HCT116 (cell line): Measurements from ENCODE around the gene MTFR1L. TPM values are rescaled to one million over a fixed set of nuclear protein-coding genes. Genes with fewer than 3 reads are reported as not detected.

Source experiments
- ATAC-seq: fragments of 200-7000 bp; cut with Tn5 transposase; 2 replicates; pipeline ENCODE4 v1.9.1; 2020; ENCODE audit warnings: mild to moderate bottlenecking, moderate library complexity
- BruUV-seq: library from RNA; stranded (reverse); fragments of 400-500 nt; replicated peaks from 2 replicates; lab custom pipeline; 2021; lab: Mats Ljungman, UMichigan
- CTCF ChIA-PET: fragments of 300-600 bp; sonication (Branson Sonifier 250); formaldehyde crosslinking; loops from one replicate; lab custom pipeline; 2021; ENCODE audit warnings: antibody characterized with exemption; lab: Charles Lee
- POLR2A ChIA-PET: fragments of 300-600, 350-600 bp; sonication (Branson Sonifier 250); formaldehyde crosslinking; loops from one replicate; lab custom pipeline; 2021; ENCODE audit warnings: antibody characterized with exemption; lab: Charles Lee
- RAD21 ChIA-PET, 2 experiments: fragments of 300-600 bp; sonication (Branson Sonifier 250); formaldehyde crosslinking; loops; one replicate each; lab custom pipeline; 2023; ENCODE audit warnings: low total read pairs in 2 of 2; ENCODE audit not compliant: uncharacterized antibody in 2 of 2, unreplicated experiment in 2 of 2, low non-redundant PET in 1 of 2; lab: Charles Lee
- DNase-seq: peaks from one replicate; pipeline ENCODE4 v3.0.0-alpha.2; 2010; ENCODE audit warnings: low read depth, low spot score
- H2AFZ ChIP-seq: fragments of 200-600 bp; shearing (Covaris generic), sonication (generic); 2 replicates; pipeline ENCODE4 v1.6.1; 2017; ENCODE audit warnings: low read depth, mixed run types, mixed read lengths, antibody characterized with exemption, low read length; ENCODE audit not compliant: poor library complexity, severe bottlenecking
- H3K27ac ChIP-seq: 2 replicates; pipeline ENCODE4 v1.5.1; 2012; ENCODE audit warnings: low read depth, low read length
- H3K27me3 ChIP-seq: fragments of 200-600 bp; sonication (generic); 2 replicates; pipeline ENCODE4 v1.6.1; 2016; ENCODE audit warnings: mixed run types, low read length, mixed read lengths; ENCODE audit not compliant: insufficient read depth
- H3K36me3 ChIP-seq, 2 experiments: fragments of 200-500 bp in 1 of 2; fragments of 200-600 bp in 1 of 2; sonication (Bioruptor generic) in 1 of 2; sonication (generic) in 1 of 2; 2 replicates each; pipeline versions ENCODE4 v1.5.1 to v1.6.1; 2014 to 2016; ENCODE audit warnings: low read length in 2 of 2, inconsistent platforms in 1 of 2, mixed read lengths in 1 of 2, mixed run types in 1 of 2; ENCODE audit not compliant: insufficient read depth in 2 of 2, control insufficient read depth in 1 of 2
- H3K4me1 ChIP-seq, 2 experiments: fragments of 200-600 bp in 1 of 2; sonication (generic) in 1 of 2; 2 replicates each; pipeline versions ENCODE4 v1.5.1 to v1.6.1; 2012 to 2017; ENCODE audit warnings: low read length in 2 of 2, inconsistent platforms in 1 of 2, mild to moderate bottlenecking in 1 of 2, mixed read lengths in 1 of 2, mixed run types in 1 of 2, moderate library complexity in 1 of 2; ENCODE audit not compliant: insufficient read depth in 2 of 2, control insufficient read depth in 1 of 2
- H3K4me2 ChIP-seq: fragments of 200-600 bp; sonication (generic); 2 replicates; pipeline ENCODE4 v1.6.1; 2017; ENCODE audit warnings: mixed run types, low read length, mixed read lengths
- H3K4me3 ChIP-seq, 2 experiments: fragments of 200-600 bp in 1 of 2; sonication (generic) in 1 of 2; replicated peaks in 1 of 2; 2 replicates each; pipeline ENCODE4 v1.5.1; 2011 to 2016; ENCODE audit warnings: low read length in 2 of 2, control low read depth in 1 of 2, low read depth in 1 of 2, mild to moderate bottlenecking in 1 of 2, mixed read lengths in 1 of 2, mixed run types in 1 of 2
- H3K79me2 ChIP-seq: fragments of 200-600 bp; sonication (generic); 2 replicates; pipeline ENCODE4 v1.6.1; 2017; ENCODE audit warnings: mild to moderate bottlenecking, mixed run types, low read length, moderate library complexity, mixed read lengths; ENCODE audit not compliant: insufficient read depth
- H3K9ac ChIP-seq: fragments of 200-600 bp; sonication (generic); 2 replicates; pipeline ENCODE4 v1.6.1; 2016; ENCODE audit warnings: low read length, mixed read lengths
- H3K9me2 ChIP-seq: fragments of 200-600 bp; sonication (generic), shearing (Covaris generic); 2 replicates; pipeline ENCODE4 v1.6.1; 2017; ENCODE audit warnings: mixed run types, mild to moderate bottlenecking, moderate library complexity; ENCODE audit not compliant: insufficient read depth
- H3K9me3 ChIP-seq, 2 experiments: fragments of 200-500 bp in 1 of 2; fragments of 200-600 bp in 1 of 2; sonication (Bioruptor generic) in 1 of 2; sonication (generic) in 1 of 2; 2 replicates each; pipeline ENCODE4 v1.6.1; 2014 to 2017; ENCODE audit warnings: low read length in 2 of 2, mixed read lengths in 2 of 2, inconsistent platforms in 1 of 2, low read depth in 1 of 2, mild to moderate bottlenecking in 1 of 2, mixed run types in 1 of 2, moderate library complexity in 1 of 2; ENCODE audit not compliant: control insufficient read depth in 1 of 2, insufficient read depth in 1 of 2
- H4K20me1 ChIP-seq: fragments of 200-600 bp; sonication (generic), shearing (Covaris generic); 2 replicates; pipeline ENCODE4 v1.6.1; 2017; ENCODE audit warnings: mixed run types, mild to moderate bottlenecking, moderate library complexity; ENCODE audit not compliant: insufficient read depth
- CEBPB ChIP-seq: IDR thresholded peaks from 2 replicates; pipeline ENCODE4 v1.6.1; 2012; ENCODE audit warnings: low read depth
- CTCF ChIP-seq, 3 experiments: fragments of 200-600 bp in 1 of 3; sonication (generic) in 1 of 3; IDR thresholded peaks in 2 of 3; conservative IDR thresholded peaks in 1 of 3; 2 replicates each; pipeline ENCODE4 v1.5.1; 2012 to 2017; ENCODE audit warnings: low read depth in 2 of 3, low read length in 2 of 3, antibody characterized with exemption in 1 of 3, borderline replicate concordance in 1 of 3, control low read depth in 1 of 3, mild to moderate bottlenecking in 1 of 3, mixed read lengths in 1 of 3, mixed run types in 1 of 3, moderate library complexity in 1 of 3; ENCODE audit not compliant: insufficient read depth in 1 of 3
- EZH2 ChIP-seq: fragments of 200-600 bp; sonication (generic); IDR thresholded peaks from 2 replicates; pipeline ENCODE4 v1.6.1; 2017; ENCODE audit warnings: antibody characterized with exemption, mixed run types
- EZH2phosphoT487 ChIP-seq: fragments of 200-600 bp; IDR thresholded peaks from 2 replicates; pipeline ENCODE4 v1.6.1; 2018; ENCODE audit warnings: antibody characterized with exemption, borderline replicate concordance
- FOSL1 ChIP-seq: IDR thresholded peaks from 2 replicates; pipeline ENCODE4 v1.6.1; 2012; ENCODE audit warnings: low read depth
- JUND ChIP-seq: IDR thresholded peaks from 2 replicates; pipeline ENCODE4 v1.6.1; 2012
- MAX ChIP-seq: IDR thresholded peaks from 2 replicates; pipeline ENCODE4 v1.6.1; 2012
- POLR2AphosphoS5 ChIP-seq: IDR thresholded peaks from 2 replicates; pipeline ENCODE4 v1.6.1; 2011; ENCODE audit warnings: mild to moderate bottlenecking, low read depth, low read length, moderate library complexity
- RAD21 ChIP-seq: IDR thresholded peaks from 2 replicates; pipeline ENCODE4 v1.6.1; 2012; ENCODE audit warnings: low read depth, mild to moderate bottlenecking
- SP1 ChIP-seq: IDR thresholded peaks from 2 replicates; pipeline ENCODE4 v1.6.1; 2012; ENCODE audit warnings: low read depth
- SRF ChIP-seq: IDR thresholded peaks from 2 replicates; pipeline ENCODE4 v1.6.1; 2012; ENCODE audit warnings: low read depth
- TCF7L2 ChIP-seq: IDR thresholded peaks from 2 replicates; pipeline ENCODE4 v1.7.0; 2011; ENCODE audit warnings: borderline replicate concordance, inconsistent platforms; ENCODE audit not compliant: insufficient read depth, insufficient read length; ENCODE audit errors: extremely low read depth
- ZBTB33 ChIP-seq: IDR thresholded peaks from 2 replicates; pipeline ENCODE4 v1.6.1; 2011; ENCODE audit warnings: mild to moderate bottlenecking, low read length, moderate library complexity; ENCODE audit not compliant: insufficient replicate concordance; ENCODE audit errors: extremely low read depth
- ZFX ChIP-seq: fragments of 450-650 bp; IDR thresholded peaks from 2 replicates; pipeline ENCODE4 v1.6.1; 2017
- intact Hi-C: fragments of 100-400 bp; cut with micrococcal nuclease; formaldehyde crosslinking; loops from 2 replicates; pipeline ENCODE4 v1.10.0; 2022
- total RNA-seq: library from RNA; stranded (reverse); gene quantifications from one replicate; pipeline ENCODE4 v1.2.1, GENCODE V29; 2021; ENCODE audit not compliant: unreplicated experiment

The MTFR1L gene
- total RNA-seq, 1 experiment from 2014 or later: 35.8 TPM

- TF ChIP-seq ZBTB33 (no peak), POLR2AphosphoS5 (peak; percentile 88), TCF7L2 (no peak)
Measured at GRCh38 chr1:25858906-25859789, 39.4 kb downstream of the MTFR1L start, which contains the start of gene AUNIP (continued).

- peak overlapping the region; percentile 7 to 34 for H3K4me3 ChIP-seq
- CTCF ChIA-PET: interaction anchor here (1.4 kb wide), 1 partner anchor 34 kb away, joined by 4 read pairs; no protein-coding TSS in a partner anchor
- H4K20me1 ChIP-seq: 0 out of 2 replicates have a peak, but pooled peaks cover 3% of the 10 kb centered on the region
- H3K4me2 ChIP-seq: peak overlapping the region; percentile 98
- peak; percentile 48 for DNase-seq
- BruUV-seq: no TSS peak
- intact Hi-C loops: no loop called here
- H3K9me2 ChIP-seq: no peaks in the 10 kb centered on the region
- RAD21 ChIA-PET: no interaction called here
- H3K27ac ChIP-seq: peak overlapping the region; percentile 81
- peak overlapping the region; percentile 49 for H3K9ac ChIP-seq
- H3K27me3 ChIP-seq: no peaks in the 10 kb centered on the region
- H3K4me1 ChIP-seq: peaks cover 30 to 43% of the 10 kb centered on the region in 2 experiments
- H3K79me2 ChIP-seq: peaks cover 26% of the 10 kb centered on the region
- POLR2A ChIA-PET: interaction anchor here (0.7 to 1.2 kb wide), 2 partner anchors 14 to 997 kb away, joined by 5 to 8 read pairs; partner anchors contain the start of gene PAQR7
- no peaks in the 10 kb centered on the region for H3K9me3 ChIP-seq
- H2AFZ ChIP-seq: no peak overlapping the region
- ATAC-seq: peak; percentile 47
- 0 out of 4 replicates have a peak, but pooled peaks cover 0 to 6% of the 10 kb centered on the region in 2 experiments for H3K36me3 ChIP-seq
- TF ChIP-seq SRF: no peak
- TF ChIP-seq FOSL1: no peak; the same call in 1 of the 2 replicates
- 0 out of 2 replicates have a peak, but pooled peaks have one; percentile 8 for TF ChIP-seq ZFX
- no peak for TF ChIP-seq CTCF (IDR thresholded peaks at IDR 0.05 in 2 of 3, conservative IDR thresholded peaks at IDR 0.05 in 1 of 3; ENCODE audit: borderline replicate concordance in 1 of 3, insufficient read depth in 1 of 3, low read depth in 2 of 3, low read length in 2 of 3)
- TF ChIP-seq EZH2: no peak
- TF ChIP-seq SP1: peak; percentile 47
- TF ChIP-seq TCF7L2: peak; percentile 83
- TF ChIP-seq EZH2phosphoT487: no peak
- peak; percentile 15; the same call in 1 of the 2 replicates for TF ChIP-seq MAX
- no peak for TF ChIP-seq RAD21
- peak; percentile 64 for TF ChIP-seq JUND
- TF ChIP-seq CEBPB: no peak
Measured at GRCh38 chr1:25861316-25862286, 41.8 kb downstream of the MTFR1L start.
